DND-41 (cell line): ENCODE measurements around the gene OR4X2.

Experiments used
- ATAC-seq: fragments of 200-7000 bp; cut with Tn5 transposase; 3 replicates; pipeline ENCODE4 v1.9.1; 2021; ENCODE audit warnings: low read depth; ENCODE audit not compliant: insufficient read depth
- DNase-seq: peaks from one replicate; pipeline ENCODE4 v3.0.0-alpha.2; 2020
- H2AFZ ChIP-seq: 2 replicates; pipeline ENCODE4 v1.6.0; 2012; ENCODE audit warnings: low read depth, low read length
- H3K27ac ChIP-seq: 2 replicates; pipeline ENCODE4 v1.5.1; 2012; ENCODE audit warnings: low read length, inconsistent platforms
- H3K27me3 ChIP-seq: fragments of 200-600 bp; sonication (generic); 2 replicates; pipeline ENCODE4 v1.6.0; 2012; ENCODE audit warnings: low read length, mild to moderate bottlenecking, inconsistent platforms; ENCODE audit not compliant: insufficient read depth, poor library complexity
- H3K36me3 ChIP-seq: 2 replicates; pipeline ENCODE4 v1.5.1; 2012; ENCODE audit warnings: low read length, inconsistent platforms; ENCODE audit not compliant: insufficient read depth
- H3K4me1 ChIP-seq: 2 replicates; pipeline ENCODE4 v1.5.1; 2012; ENCODE audit warnings: mild to moderate bottlenecking, low read length; ENCODE audit not compliant: insufficient read depth
- H3K4me2 ChIP-seq: 2 replicates; pipeline ENCODE4 v1.6.0; 2012; ENCODE audit warnings: mild to moderate bottlenecking, moderate library complexity, low read length, inconsistent platforms; ENCODE audit not compliant: insufficient read depth
- H3K4me3 ChIP-seq, 2 experiments: fragments of 200-600 bp in 1 of 2; shearing (Covaris generic) in 1 of 2; 2 replicates each; pipeline ENCODE4 v1.5.1; 2012 to 2016; ENCODE audit warnings: inconsistent platforms in 2 of 2, low read length in 2 of 2, mild to moderate bottlenecking in 2 of 2, low read depth in 1 of 2, moderate library complexity in 1 of 2
- H3K79me2 ChIP-seq: 2 replicates; pipeline ENCODE4 v1.6.0; 2012; ENCODE audit warnings: low read length, inconsistent platforms; ENCODE audit not compliant: insufficient read depth
- H3K9ac ChIP-seq: 2 replicates; pipeline ENCODE4 v1.6.0; 2012; ENCODE audit warnings: low read depth, mild to moderate bottlenecking, inconsistent platforms, low read length, moderate library complexity
- H3K9me3 ChIP-seq: 2 replicates; pipeline ENCODE4 v1.5.1; 2012; ENCODE audit warnings: low read length, moderate library complexity, mild to moderate bottlenecking, inconsistent platforms; ENCODE audit not compliant: insufficient read depth, severe bottlenecking
- H4K20me1 ChIP-seq: 2 replicates; pipeline ENCODE4 v1.6.0; 2012; ENCODE audit warnings: low read length; ENCODE audit not compliant: insufficient read depth
- EZH2 ChIP-seq: IDR thresholded peaks from 3 replicates; pipeline ENCODE4 v1.6.1; 2012; ENCODE audit warnings: borderline replicate concordance, low read depth, mild to moderate bottlenecking, moderate library complexity, low read length, inconsistent platforms; ENCODE audit not compliant: severe bottlenecking
- TF ChIP-seq, protein P1 (sequence below): IDR thresholded peaks from 2 replicates; pipeline ENCODE4 v1.5.1; 2012; ENCODE audit warnings: borderline replicate concordance, low read length, moderate library complexity, mild to moderate bottlenecking; ENCODE audit not compliant: poor library complexity, severe bottlenecking; ENCODE audit errors: extremely low read depth

Gene OR4X2

DNA sequence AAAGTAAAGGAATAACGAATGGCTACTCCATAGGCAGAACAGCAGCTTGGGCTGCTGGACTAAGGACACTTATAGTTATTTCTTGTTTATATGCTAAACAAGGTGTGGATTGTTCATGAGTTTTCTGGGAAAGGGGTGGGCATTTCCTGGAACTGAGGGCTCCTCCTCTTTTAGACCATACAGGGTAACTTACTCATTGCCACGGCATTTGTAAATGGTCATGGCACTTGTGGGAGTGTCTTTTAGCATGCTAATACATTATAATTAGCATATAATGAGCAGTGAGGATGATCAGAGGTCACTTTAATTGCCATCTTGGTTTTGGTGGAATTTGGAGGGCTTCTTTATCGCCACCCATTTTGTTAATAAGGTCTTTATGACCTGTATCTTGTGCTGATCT lies 25.7 kb downstream of the OR4X2 start:
- Histone ChIP-seq H3K4me2 (no peak overlapping the region), H3K4me1 (no peaks in the 10 kb centered on the region), H2AFZ (no peak overlapping the region), H3K9ac (no peak overlapping the region), H3K27me3 (no peaks in the 10 kb centered on the region), H3K79me2 (no peaks in the 10 kb centered on the region), H3K4me3 (no peak overlapping the region), H3K9me3 (no peaks in the 10 kb centered on the region), H3K36me3 (no peaks in the 10 kb centered on the region), H3K27ac (no peak overlapping the region), H4K20me1 (no peaks in the 10 kb centered on the region)
- DNase-seq: no peak
- TF ChIP-seq, protein P1, sequence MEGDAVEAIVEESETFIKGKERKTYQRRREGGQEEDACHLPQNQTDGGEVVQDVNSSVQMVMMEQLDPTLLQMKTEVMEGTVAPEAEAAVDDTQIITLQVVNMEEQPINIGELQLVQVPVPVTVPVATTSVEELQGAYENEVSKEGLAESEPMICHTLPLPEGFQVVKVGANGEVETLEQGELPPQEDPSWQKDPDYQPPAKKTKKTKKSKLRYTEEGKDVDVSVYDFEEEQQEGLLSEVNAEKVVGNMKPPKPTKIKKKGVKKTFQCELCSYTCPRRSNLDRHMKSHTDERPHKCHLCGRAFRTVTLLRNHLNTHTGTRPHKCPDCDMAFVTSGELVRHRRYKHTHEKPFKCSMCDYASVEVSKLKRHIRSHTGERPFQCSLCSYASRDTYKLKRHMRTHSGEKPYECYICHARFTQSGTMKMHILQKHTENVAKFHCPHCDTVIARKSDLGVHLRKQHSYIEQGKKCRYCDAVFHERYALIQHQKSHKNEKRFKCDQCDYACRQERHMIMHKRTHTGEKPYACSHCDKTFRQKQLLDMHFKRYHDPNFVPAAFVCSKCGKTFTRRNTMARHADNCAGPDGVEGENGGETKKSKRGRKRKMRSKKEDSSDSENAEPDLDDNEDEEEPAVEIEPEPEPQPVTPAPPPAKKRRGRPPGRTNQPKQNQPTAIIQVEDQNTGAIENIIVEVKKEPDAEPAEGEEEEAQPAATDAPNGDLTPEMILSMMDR: no peak
- TF ChIP-seq EZH2: no peak
- no peak for ATAC-seq

DNA sequence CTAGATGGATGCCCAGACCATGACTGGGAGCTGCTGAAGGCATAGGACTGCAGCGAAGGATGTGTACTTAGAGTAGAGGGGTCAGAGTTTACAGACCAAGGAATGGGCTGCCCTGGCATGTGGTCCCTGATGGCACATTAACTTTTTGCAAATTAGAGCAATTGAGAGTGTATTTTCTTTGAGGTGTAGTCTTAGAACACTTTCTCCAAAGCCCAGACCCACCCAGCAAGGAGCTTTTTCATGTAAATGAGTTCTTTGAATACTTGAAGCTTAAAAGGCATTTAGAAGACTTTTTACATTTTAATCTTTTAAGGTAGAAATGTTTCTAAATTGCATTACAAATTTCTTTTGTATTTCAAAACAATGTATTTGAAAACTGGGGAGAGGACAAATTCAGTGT lies 27.7 kb downstream of the OR4X2 start:
- no peaks in the 10 kb centered on the region for H3K27me3 ChIP-seq
- no peaks in the 10 kb centered on the region for H4K20me1 ChIP-seq
- H3K4me1 ChIP-seq: no peaks in the 10 kb centered on the region
- H3K9ac ChIP-seq: no peak overlapping the region
- H2AFZ ChIP-seq: no peak overlapping the region
- no peaks in the 10 kb centered on the region for H3K36me3 ChIP-seq
- no peak overlapping the region for H3K4me3 ChIP-seq
- no peaks in the 10 kb centered on the region for H3K9me3 ChIP-seq
- ATAC-seq (no peak), DNase-seq (no peak)
- H3K27ac ChIP-seq: no peak overlapping the region
- no peaks in the 10 kb centered on the region for H3K79me2 ChIP-seq
- TF ChIP-seq, protein P1: no peak
- TF ChIP-seq EZH2: no peak
- no peak overlapping the region for H3K4me2 ChIP-seq
